ENCODE results near the gene SCYGR8.
"Not testable (repeated sequence)": the region's sequence is repeated elsewhere in the genome, so short reads cannot be mapped to it uniquely, and the experiment has no call there.

SCYGR8 gene

DNA sequence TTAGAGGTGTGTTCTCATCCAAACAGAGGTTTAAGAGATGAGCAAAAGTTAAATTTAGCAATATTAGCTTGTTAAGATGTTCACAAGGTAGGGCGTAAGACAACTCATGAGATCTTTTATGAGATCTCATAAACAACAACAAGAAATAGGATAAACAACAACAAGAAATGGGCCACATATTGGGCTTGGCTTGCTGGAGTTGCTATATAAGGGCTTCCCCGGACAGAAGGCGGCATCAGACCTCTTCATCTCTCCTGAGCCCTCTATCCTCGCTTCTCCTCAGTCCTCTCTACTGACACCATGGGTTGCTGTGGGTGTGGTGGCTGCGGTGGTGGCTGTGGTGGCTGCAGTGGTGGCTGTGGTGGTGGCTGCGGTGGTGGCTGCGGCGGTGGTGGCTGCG, at the start of gene SCYGR8:
TSS of gene SCYGR8 (plus strand) at position 301 of the 400 bp plus-strand sequence. CDS start at position 301, 0 bp downstream.
- no peak for DNase-seq (ENCODE audit: low read depth)

- DNase-seq (ENCODE audit: low read depth) = no peak
These were observed 48.6 kb upstream of the SCYGR8 start for GRCh38 chr2:227696990-227697679.

DNA sequence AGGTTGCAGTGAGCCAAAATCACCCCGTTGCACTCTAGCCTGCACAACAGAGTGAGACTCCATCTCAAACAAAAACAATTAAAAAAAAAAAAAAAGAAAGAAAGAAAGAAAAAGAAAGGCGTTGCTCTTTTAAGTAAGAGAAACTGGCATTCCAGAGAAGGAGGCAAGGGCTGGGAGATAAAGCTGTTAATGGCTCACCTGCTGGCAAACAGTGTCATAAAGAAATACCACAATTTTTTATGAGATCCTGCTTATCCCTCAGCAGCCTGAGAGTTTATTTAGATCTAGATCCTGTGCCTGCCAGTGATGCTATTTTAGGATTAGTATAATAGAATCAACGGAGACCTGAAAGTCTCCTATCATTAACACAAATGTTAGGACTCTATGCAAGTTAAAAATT, 44.1 kb upstream of the SCYGR8 start:
- DNase-seq (ENCODE audit: low read depth) = no peak

DNA sequence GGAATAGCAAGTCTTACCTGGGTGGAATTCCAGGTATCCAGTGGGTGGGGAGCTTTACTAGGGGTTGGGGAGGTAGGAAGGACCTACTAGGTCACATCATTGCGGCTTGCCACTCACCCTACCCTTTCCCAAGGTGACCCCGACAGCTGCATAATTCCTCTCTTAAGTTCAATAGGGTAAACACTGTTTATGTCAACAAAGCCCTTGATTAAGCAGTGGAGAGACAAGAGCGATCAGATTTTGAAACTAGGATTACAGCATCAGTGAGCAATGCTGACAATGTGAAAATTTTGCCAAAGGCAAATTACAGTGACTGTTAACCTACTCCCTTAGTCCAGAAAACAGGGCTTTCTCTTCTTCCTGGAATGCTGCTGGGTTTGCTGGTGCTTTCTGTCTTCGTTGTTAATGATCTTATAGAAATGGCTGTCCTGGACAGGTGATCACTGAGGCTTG, 42.4 kb upstream of the SCYGR8 start:
- no peak for DNase-seq (ENCODE audit: low read depth)

DNA sequence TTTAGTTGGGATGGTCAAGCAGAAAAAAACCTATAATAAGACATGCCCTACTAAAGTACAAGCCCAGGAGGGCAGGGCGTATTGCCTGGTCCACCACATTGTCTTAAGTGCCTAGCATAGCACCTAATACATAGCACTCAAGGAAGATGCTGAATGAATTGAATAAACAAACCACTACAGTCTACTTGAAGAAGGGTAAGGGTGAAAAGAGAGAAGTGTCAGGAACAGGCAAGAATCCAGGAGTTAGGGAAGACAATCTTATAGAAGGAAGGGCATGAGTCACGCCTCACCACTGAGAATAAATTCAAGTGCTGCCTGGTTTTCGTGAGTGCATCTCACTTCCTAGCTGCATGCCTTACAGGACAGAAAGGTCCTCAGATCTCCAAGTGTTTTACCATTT, 41.7 kb upstream of the SCYGR8 start:
- no peak for DNase-seq (ENCODE audit: low read depth)

- no peak for DNase-seq (ENCODE audit: low read depth)
These were observed 38.8 kb upstream of the SCYGR8 start for GRCh38 chr2:227706859-227707258.

GRCh38 chr2:227707390-227707789, 38.3 kb upstream of the SCYGR8 start:
- DNase-seq (ENCODE audit: low read depth) = no peak

DNA sequence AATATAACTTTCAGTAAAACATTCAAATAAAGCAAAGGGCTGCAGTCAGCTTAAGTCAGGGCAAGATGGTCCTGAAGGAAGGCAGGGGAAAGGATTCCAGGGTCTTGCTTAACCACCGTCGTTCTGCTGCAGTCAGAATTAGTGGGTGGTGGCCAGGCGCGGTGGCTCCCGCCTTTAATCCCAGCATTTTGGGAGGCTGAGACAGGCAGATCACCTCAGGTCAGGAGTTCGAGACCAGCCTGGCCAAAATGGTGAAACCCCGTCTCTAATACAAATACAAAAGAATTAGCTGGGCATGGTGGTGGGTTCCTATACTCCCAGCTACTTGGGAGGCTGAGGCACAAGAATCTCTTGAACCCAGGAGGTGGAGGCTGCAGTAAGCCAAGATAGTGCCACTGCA, 34.7 kb upstream of the SCYGR8 start:
- DNase-seq (ENCODE audit: low read depth) = no peak

- no peak for DNase-seq (ENCODE audit: low read depth)
These were observed 32.4 kb upstream of the SCYGR8 start for GRCh38 chr2:227713291-227713690.

DNA sequence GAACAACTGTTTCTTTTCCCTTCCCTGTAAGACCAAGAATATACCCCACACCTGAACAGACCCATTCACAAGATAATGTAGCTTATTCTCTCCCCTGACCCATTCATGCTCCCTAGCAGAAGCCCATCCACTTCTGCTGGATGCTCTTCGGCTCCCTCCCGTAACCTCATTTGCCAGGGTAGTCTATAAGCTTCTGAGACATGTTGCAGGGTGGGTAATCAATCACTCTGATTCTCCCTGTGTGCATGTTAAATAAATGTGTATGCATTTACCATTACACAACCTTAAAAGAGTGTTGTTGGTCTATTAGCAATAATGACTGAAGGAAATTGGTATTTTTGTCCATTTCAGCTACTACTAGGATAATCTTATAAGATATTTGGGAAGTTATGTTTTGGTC, 29.2 kb upstream of the SCYGR8 start:
- DNase-seq (ENCODE audit: low read depth) = no peak

- DNase-seq (ENCODE audit: low read depth) = no peak
These were observed 27.8 kb upstream of the SCYGR8 start, which contains the start of gene SLC19A3 for GRCh38 chr2:227717687-227718567. Gene SLC19A3 (minus strand): TSS chr2:227718028. CDS start chr2:227702318, 15,710 bp downstream.

GRCh38 chr2:227719641-227720040, 26.1 kb upstream of the SCYGR8 start:
- no peak for DNase-seq (ENCODE audit: low read depth)

DNA sequence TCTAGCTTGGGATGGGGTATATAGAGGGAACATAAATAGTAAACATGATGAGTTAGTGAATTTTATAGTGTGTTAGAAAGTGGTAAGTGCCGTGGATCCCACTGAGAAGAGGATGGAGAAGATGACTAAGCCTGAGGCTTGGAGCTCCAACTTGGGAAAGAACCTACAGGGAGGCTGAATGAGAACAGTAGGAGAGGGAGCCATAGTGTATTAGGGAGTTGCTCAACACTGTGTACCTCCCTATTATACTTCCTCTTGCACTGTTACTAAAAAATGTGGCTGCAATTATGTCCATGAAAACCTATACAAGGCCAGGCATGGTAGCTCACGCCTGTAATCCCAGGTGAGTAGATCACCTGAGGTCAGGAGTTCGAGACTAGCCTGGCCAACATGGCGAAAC, 25.0 kb upstream of the SCYGR8 start:
- DNase-seq (ENCODE audit: low read depth) = no peak

DNA sequence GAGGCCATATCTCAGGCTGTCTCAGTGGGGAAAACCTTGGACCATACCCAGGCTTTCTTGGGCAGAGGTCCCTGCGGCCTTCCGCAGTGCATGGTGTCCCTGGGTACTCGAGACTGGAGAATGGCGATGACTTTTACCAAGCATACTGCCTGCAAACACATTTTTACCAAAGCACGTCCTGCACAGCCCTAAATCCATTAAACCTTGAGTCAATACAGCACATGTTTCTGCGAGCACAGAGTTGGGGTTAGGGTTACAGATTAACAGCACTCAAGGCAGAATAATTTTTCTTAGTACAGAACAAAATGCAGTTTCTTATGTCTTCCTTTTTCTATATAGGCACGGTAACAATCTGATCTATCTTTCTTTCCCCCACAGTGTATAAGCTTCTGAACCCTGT, 22.9 kb upstream of the SCYGR8 start:
- DNase-seq (ENCODE audit: low read depth) = not testable (repeated sequence)

DNA sequence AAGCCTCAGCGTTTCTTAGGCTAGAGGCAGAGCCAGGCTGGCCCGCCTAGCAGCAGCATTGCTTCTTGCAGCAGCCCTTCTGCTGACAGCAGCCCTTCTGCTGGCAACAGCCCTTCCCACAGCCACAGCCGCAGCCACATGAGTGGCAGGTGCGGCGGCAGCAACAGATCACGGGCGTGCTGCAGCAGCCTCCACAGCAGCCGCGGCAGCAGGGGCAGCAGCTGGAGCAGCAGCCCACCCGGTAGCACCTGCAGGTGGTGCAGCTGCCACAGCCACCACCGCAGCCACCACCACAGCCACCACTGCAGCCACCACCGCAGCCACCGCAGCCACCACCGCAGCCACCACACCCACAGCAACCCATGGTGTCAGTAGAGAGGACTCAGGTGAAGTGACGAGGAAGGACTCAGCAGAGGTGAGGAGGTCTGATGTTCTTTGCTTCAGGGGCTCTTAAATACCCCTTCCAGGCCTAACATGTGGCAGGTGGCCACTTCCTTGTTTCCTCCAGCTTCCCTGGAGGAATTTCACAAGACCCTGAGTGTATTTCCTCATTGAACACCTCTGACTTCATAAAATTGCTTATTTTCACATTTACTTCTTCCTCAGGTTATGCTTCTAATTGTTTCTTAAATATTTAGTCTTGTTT, 21.2 kb upstream of the SCYGR8 start, which contains the start of gene SCYGR6:
TSS of gene SCYGR6 (minus strand) at position 364 of the 646 bp plus-strand sequence. CDS start at position 364, 0 bp downstream.
- no peak for DNase-seq (ENCODE audit: low read depth)

- no peak for DNase-seq (ENCODE audit: low read depth)
These were observed 17.7 kb upstream of the SCYGR8 start, which contains the start of gene SCYGR7 for GRCh38 chr2:227728035-227728434. Gene SCYGR7 (plus strand): TSS chr2:227728335. CDS start chr2:227728335, 0 bp downstream.

GRCh38 chr2:227739351-227739750, 6.3 kb upstream of the SCYGR8 start:
- DNase-seq (ENCODE audit: low read depth) = no peak

DNA sequence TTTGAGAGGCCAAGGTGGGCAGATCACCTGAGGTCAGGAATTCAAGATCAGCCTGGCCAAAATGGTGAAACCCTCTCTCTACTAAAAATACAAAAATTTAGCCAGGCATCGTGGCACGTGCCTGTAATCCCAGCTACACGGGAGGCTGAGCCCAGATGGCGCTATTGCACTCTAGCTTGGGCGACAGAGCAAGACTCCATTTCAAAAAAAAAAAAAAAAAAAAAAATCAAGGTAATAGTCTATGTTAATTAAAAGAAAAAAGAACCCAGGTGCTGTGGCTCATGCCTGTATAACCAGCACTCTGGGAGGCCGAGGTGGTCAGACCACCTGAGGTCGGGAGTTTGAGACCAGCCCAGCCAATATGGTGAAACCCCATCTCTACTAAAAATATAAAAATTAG, 5.0 kb upstream of the SCYGR8 start:
- not testable (repeated sequence) for DNase-seq (ENCODE audit: low read depth)

- no peak for DNase-seq (ENCODE audit: low read depth)
These were observed 2.4 kb downstream of the SCYGR8 start for GRCh38 chr2:227748079-227748478.

GRCh38 chr2:227756261-227756660, 10.6 kb downstream of the SCYGR8 start:
- DNase-seq (ENCODE audit: low read depth) = not testable (repeated sequence)

- no peak for DNase-seq (ENCODE audit: low read depth)
These were observed 13.9 kb downstream of the SCYGR8 start for GRCh38 chr2:227759411-227760118.
